DND-41 (cell line): Measurements from ENCODE around the gene EPHB2.

Experiments used
- ATAC-seq: fragments of 200-7000 bp; cut with Tn5 transposase; 3 replicates; pipeline ENCODE4 v1.9.1; 2021; ENCODE audit warnings: low read depth; ENCODE audit not compliant: insufficient read depth
- DNase-seq: peaks from one replicate; pipeline ENCODE4 v3.0.0-alpha.2; 2020
- H2AFZ ChIP-seq: 2 replicates; pipeline ENCODE4 v1.6.0; 2012; ENCODE audit warnings: low read depth, low read length
- H3K27ac ChIP-seq: 2 replicates; pipeline ENCODE4 v1.5.1; 2012; ENCODE audit warnings: low read length, inconsistent platforms
- H3K27me3 ChIP-seq: fragments of 200-600 bp; sonication (generic); 2 replicates; pipeline ENCODE4 v1.6.0; 2012; ENCODE audit warnings: low read length, mild to moderate bottlenecking, inconsistent platforms; ENCODE audit not compliant: insufficient read depth, poor library complexity
- H3K36me3 ChIP-seq: 2 replicates; pipeline ENCODE4 v1.5.1; 2012; ENCODE audit warnings: low read length, inconsistent platforms; ENCODE audit not compliant: insufficient read depth
- H3K4me1 ChIP-seq: 2 replicates; pipeline ENCODE4 v1.5.1; 2012; ENCODE audit warnings: mild to moderate bottlenecking, low read length; ENCODE audit not compliant: insufficient read depth
- H3K4me2 ChIP-seq: 2 replicates; pipeline ENCODE4 v1.6.0; 2012; ENCODE audit warnings: mild to moderate bottlenecking, moderate library complexity, low read length, inconsistent platforms; ENCODE audit not compliant: insufficient read depth
- H3K4me3 ChIP-seq, 2 experiments: fragments of 200-600 bp in 1 of 2; shearing (Covaris generic) in 1 of 2; 2 replicates each; pipeline ENCODE4 v1.5.1; 2012 to 2016; ENCODE audit warnings: inconsistent platforms in 2 of 2, low read length in 2 of 2, mild to moderate bottlenecking in 2 of 2, low read depth in 1 of 2, moderate library complexity in 1 of 2
- H3K79me2 ChIP-seq: 2 replicates; pipeline ENCODE4 v1.6.0; 2012; ENCODE audit warnings: low read length, inconsistent platforms; ENCODE audit not compliant: insufficient read depth
- H3K9ac ChIP-seq: 2 replicates; pipeline ENCODE4 v1.6.0; 2012; ENCODE audit warnings: low read depth, mild to moderate bottlenecking, inconsistent platforms, low read length, moderate library complexity
- H3K9me3 ChIP-seq: 2 replicates; pipeline ENCODE4 v1.5.1; 2012; ENCODE audit warnings: low read length, moderate library complexity, mild to moderate bottlenecking, inconsistent platforms; ENCODE audit not compliant: insufficient read depth, severe bottlenecking
- H4K20me1 ChIP-seq: 2 replicates; pipeline ENCODE4 v1.6.0; 2012; ENCODE audit warnings: low read length; ENCODE audit not compliant: insufficient read depth
- EZH2 ChIP-seq: IDR thresholded peaks from 3 replicates; pipeline ENCODE4 v1.6.1; 2012; ENCODE audit warnings: borderline replicate concordance, low read depth, mild to moderate bottlenecking, moderate library complexity, low read length, inconsistent platforms; ENCODE audit not compliant: severe bottlenecking
- TF ChIP-seq, protein P1 (sequence below): IDR thresholded peaks from 2 replicates; pipeline ENCODE4 v1.5.1; 2012; ENCODE audit warnings: borderline replicate concordance, low read length, moderate library complexity, mild to moderate bottlenecking; ENCODE audit not compliant: poor library complexity, severe bottlenecking; ENCODE audit errors: extremely low read depth

The EPHB2 gene

DNA sequence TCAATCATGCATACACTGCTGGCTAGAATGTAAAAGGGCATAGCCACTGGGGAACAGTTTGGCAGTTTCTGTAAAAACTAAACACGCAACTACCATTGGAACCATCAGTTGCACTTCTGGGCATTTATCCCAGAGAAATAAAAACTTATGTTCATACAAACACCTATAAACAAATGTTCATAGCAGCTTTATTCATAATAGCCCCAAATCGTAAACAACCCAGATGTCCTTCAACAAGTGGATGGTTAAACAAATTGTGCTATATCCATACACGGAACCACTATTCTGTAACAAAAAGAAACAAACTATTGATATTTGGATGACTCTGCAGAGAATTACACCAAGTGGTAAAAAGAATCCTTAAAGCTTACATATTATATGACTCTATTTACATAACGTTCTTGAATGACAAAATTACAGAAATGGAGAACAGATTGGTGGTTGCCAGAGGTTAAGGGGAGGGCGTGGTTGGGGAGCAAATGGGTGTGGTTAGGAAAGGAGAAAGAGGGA, 239.2 kb downstream of the EPHB2 start:
- no peak for ATAC-seq
- H3K27me3 ChIP-seq: no peaks in the 10 kb centered on the region
- no peaks in the 10 kb centered on the region for H3K4me1 ChIP-seq
- no peak for TF ChIP-seq EZH2
- TF ChIP-seq, protein P1, sequence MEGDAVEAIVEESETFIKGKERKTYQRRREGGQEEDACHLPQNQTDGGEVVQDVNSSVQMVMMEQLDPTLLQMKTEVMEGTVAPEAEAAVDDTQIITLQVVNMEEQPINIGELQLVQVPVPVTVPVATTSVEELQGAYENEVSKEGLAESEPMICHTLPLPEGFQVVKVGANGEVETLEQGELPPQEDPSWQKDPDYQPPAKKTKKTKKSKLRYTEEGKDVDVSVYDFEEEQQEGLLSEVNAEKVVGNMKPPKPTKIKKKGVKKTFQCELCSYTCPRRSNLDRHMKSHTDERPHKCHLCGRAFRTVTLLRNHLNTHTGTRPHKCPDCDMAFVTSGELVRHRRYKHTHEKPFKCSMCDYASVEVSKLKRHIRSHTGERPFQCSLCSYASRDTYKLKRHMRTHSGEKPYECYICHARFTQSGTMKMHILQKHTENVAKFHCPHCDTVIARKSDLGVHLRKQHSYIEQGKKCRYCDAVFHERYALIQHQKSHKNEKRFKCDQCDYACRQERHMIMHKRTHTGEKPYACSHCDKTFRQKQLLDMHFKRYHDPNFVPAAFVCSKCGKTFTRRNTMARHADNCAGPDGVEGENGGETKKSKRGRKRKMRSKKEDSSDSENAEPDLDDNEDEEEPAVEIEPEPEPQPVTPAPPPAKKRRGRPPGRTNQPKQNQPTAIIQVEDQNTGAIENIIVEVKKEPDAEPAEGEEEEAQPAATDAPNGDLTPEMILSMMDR: no peak
- DNase-seq: no peak
- no peaks in the 10 kb centered on the region for H4K20me1 ChIP-seq
- H3K36me3 ChIP-seq: no peaks in the 10 kb centered on the region
- no peak overlapping the region for H2AFZ ChIP-seq
- no peaks in the 10 kb centered on the region for H3K79me2 ChIP-seq
- H3K4me3 ChIP-seq: no peak overlapping the region
- no peak overlapping the region for H3K27ac ChIP-seq
- no peaks in the 10 kb centered on the region for H3K9me3 ChIP-seq
- H3K4me2 ChIP-seq: no peak overlapping the region
- no peak overlapping the region for H3K9ac ChIP-seq

DNA sequence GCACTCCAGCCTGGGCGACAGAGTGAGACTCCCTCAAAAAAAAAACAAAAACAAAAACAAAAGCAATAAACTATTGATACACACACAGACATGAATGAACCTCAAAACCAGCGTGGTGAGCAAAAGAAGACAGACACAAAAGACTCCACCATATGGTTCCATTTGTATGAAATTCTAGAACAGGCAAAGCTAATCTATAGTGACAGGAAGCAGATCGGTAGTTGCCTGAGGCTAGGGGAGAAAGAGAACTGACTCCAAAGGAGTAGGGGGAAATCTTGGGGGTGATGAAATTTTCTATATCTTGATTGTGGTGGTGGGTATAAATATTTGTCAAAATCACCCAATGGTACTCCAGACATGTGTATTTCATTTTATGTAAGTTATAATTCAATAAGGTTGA, 241.2 kb downstream of the EPHB2 start:
- Histone ChIP-seq H3K4me1 (no peaks in the 10 kb centered on the region), H3K9ac (no peak overlapping the region), H3K79me2 (no peaks in the 10 kb centered on the region), H3K27ac (no peak overlapping the region), H3K4me3 (no peak overlapping the region), H3K36me3 (no peaks in the 10 kb centered on the region), H3K4me2 (no peak overlapping the region), H4K20me1 (no peaks in the 10 kb centered on the region), H2AFZ (no peak overlapping the region), H3K9me3 (no peaks in the 10 kb centered on the region), H3K27me3 (no peaks in the 10 kb centered on the region)
- no peak for ATAC-seq
- no peak for DNase-seq
- TF ChIP-seq, protein P1: no peak
- TF ChIP-seq EZH2: no peak

DNA sequence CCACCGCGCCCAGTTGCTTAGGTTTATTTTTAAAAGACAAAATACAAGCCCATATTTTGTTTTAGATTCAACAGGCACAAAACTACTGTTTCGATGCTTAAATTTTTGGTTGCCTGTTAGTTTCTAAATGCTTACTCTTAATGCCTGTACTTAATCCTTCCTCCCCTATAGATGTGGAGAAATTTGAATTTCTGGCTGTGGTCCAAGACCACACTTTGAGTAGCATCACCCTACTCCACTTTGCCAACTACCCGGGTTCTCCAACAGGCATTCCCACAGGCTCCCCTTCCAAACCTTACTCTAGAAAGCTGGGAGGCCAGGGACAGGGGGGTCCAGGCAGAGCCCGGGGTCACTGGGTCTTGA, 242.0 kb downstream of the EPHB2 start:
- TF ChIP-seq, protein P1: no peak
- TF ChIP-seq EZH2: no peak
- DNase-seq (no peak), ATAC-seq (no peak)

DNA sequence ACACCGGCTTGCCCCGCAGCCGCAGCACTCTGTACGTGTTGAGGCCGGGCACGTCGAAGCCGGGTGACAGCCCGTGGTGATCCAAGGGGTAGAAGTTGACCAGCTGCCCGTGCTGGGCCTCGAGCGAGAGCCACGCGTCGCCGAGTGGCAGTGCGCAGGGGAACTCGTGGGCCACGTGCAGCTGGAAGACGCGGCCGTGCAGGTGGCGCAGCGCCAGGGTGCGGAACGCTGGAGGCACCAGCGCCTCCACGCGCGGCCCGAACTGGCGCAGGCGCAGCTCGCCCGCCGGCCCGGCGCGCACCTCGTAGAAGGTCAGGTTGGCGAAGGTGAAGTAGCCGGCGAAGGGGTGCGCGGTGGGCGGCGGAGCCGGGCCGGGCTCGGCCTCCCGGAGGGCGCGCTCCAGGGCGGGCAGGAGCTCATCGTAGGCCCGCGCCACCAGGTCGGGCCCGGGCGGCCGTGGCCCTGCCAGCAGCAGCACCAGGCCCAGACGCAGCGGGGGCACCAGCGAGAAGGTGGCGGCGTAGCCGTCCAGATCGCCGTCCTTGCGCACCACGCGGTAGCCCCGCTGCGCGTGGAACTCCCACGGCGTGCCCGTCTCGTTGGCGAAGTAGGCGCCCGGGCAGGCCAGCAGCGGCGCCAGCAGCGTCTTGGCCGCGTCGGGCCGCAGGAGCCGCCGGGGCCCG, 242.6 kb downstream of the EPHB2 start:
- no peak overlapping the region for H2AFZ ChIP-seq
- no peak overlapping the region for H3K4me2 ChIP-seq
- H3K79me2 ChIP-seq: no peaks in the 10 kb centered on the region
- no peak overlapping the region for H3K27ac ChIP-seq
- no peak for DNase-seq
- no peaks in the 10 kb centered on the region for H3K9me3 ChIP-seq
- no peak overlapping the region for H3K4me3 ChIP-seq
- ATAC-seq: no peak
- no peak for TF ChIP-seq EZH2
- TF ChIP-seq, protein P1: no peak
- no peak overlapping the region for H3K9ac ChIP-seq
- no peaks in the 10 kb centered on the region for H3K36me3 ChIP-seq
- no peaks in the 10 kb centered on the region for H3K4me1 ChIP-seq
- peaks cover 3% of the 10 kb centered on the region for H3K27me3 ChIP-seq
- no peaks in the 10 kb centered on the region for H4K20me1 ChIP-seq

More for the DNA sequence above, 242.0 kb downstream of the EPHB2 start:
- H4K20me1 ChIP-seq: no peaks in the 10 kb centered on the region
- H3K9me3 ChIP-seq: no peaks in the 10 kb centered on the region
- no peak overlapping the region for H3K4me2 ChIP-seq
- H3K27ac ChIP-seq: no peak overlapping the region
- no peak overlapping the region for H3K9ac ChIP-seq
- H3K27me3 ChIP-seq: peaks cover 3% of the 10 kb centered on the region
- H3K4me1 ChIP-seq: no peaks in the 10 kb centered on the region
- H3K4me3 ChIP-seq: no peak overlapping the region
- no peak overlapping the region for H2AFZ ChIP-seq
- no peaks in the 10 kb centered on the region for H3K36me3 ChIP-seq
- H3K79me2 ChIP-seq: no peaks in the 10 kb centered on the region
